ENCODE measurements around the gene AREL1.

The AREL1 gene

DNA sequence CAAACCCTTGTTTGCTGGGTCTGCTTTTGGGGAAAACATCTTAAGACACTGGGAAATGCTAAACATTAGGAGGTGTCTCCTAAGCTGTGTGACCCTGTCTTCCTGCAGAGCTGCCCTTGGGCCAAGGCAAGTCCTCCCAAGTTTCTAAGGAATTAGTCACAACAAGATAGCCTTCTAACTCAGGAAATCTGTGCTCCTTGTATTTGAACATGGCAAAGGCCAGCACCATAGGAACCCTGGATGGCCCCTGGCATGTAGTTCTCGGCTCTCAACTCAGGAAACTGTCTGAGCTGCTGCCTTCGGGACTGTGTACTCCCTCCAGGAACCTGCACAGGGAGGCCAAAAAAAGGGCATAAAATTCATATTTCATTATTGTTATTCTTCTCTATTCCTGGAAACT lies 63.2 kb downstream of the AREL1 start:
- H3K27ac ChIP-seq = no peak overlapping the region
- TF ChIP-seq ZFX (IDR thresholded peaks at IDR 0.05) = no peak
- TF ChIP-seq, protein P1, sequence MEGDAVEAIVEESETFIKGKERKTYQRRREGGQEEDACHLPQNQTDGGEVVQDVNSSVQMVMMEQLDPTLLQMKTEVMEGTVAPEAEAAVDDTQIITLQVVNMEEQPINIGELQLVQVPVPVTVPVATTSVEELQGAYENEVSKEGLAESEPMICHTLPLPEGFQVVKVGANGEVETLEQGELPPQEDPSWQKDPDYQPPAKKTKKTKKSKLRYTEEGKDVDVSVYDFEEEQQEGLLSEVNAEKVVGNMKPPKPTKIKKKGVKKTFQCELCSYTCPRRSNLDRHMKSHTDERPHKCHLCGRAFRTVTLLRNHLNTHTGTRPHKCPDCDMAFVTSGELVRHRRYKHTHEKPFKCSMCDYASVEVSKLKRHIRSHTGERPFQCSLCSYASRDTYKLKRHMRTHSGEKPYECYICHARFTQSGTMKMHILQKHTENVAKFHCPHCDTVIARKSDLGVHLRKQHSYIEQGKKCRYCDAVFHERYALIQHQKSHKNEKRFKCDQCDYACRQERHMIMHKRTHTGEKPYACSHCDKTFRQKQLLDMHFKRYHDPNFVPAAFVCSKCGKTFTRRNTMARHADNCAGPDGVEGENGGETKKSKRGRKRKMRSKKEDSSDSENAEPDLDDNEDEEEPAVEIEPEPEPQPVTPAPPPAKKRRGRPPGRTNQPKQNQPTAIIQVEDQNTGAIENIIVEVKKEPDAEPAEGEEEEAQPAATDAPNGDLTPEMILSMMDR (conservative IDR thresholded peaks at IDR 0.05) = no peak

DNA sequence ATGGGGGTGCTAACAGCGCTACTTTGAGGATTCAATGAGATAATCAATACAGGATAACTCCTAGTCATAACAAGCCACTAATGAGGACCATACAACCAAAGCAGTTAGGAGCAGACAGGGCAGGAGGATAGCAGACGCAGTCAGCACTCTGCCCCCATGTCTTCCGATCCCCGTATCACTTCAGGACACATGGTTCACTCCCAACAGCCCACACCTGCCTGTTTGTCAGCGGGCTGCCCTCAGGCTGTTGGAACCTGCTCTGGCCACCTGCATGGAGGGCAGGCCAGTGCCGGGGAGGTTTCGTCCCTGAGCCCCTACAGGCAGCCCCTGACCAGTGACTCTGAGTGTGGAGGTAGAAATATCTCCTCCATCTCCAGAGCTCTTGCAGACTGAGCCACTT lies 63.7 kb downstream of the AREL1 start:
- TF ChIP-seq ZFX (IDR thresholded peaks at IDR 0.05) = no peak
- TF ChIP-seq, protein P1 (conservative IDR thresholded peaks at IDR 0.05) = no peak
- H3K27ac ChIP-seq = no peak overlapping the region

- TF ChIP-seq, protein P1 (conservative IDR thresholded peaks at IDR 0.05) = no peak
- TF ChIP-seq ZFX (IDR thresholded peaks at IDR 0.05) = no peak
- H3K27ac ChIP-seq = no peak overlapping the region
These were observed 64.3 kb downstream of the AREL1 start for GRCh38 chr14:74648601-74649000.

DNA sequence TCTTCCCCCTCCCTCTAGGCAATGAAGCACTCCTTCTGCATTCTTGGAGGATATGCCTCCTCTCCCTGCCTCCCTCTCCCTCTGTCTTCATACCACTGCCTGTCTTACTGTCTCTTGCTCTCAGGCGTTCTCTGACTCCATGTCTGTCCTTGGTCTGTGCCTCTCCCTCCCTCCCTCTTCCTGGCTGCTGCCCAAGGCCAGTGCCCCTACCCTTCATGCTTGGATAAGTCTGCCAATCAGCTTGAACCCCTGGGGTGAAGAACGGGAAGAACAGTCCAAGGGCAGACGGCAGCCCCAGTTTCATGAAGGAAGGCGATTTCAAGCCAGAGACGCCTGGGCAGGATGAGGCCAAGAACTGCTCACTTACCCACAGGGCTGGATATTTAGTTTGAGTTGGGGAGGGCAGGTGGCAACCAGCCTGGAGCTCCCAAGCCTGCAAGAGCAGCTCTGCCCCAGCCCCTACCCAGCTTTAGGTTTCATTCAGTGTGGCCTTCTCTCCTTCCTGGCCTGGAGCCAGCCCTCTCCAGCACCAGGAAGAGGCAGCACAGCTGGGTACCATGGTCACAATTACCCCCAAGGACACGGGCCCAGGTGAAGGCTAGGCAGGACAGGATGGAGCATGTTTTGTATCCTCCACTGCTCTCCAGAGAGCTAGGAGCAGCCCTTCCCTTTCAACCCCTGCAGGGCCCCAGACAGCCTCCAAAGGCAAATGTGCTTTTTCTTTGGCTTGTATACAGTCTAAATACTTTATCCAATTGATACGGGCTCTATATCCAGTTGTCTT lies 65.0 kb downstream of the AREL1 start:
- TF ChIP-seq, protein P1 (conservative IDR thresholded peaks at IDR 0.05) = no peak
- TF ChIP-seq ZFX (IDR thresholded peaks at IDR 0.05) = no peak
- no peak overlapping the region for H3K27ac ChIP-seq

- no peak for TF ChIP-seq ZFX (IDR thresholded peaks at IDR 0.05)
- TF ChIP-seq, protein P1 (conservative IDR thresholded peaks at IDR 0.05) = no peak
These were observed 65.7 kb downstream of the AREL1 start for GRCh38 chr14:74647061-74647677.

GRCh38 chr14:74645756-74646470 lies 67.0 kb downstream of the AREL1 start:
- TF ChIP-seq, protein P1 (conservative IDR thresholded peaks at IDR 0.05) = no peak
- TF ChIP-seq ZFX (IDR thresholded peaks at IDR 0.05) = no peak
- no peak overlapping the region for H3K27ac ChIP-seq

More at GRCh38 chr14:74647061-74647677, 65.7 kb downstream of the AREL1 start:
- H3K27ac ChIP-seq = no peak overlapping the region

DNA sequence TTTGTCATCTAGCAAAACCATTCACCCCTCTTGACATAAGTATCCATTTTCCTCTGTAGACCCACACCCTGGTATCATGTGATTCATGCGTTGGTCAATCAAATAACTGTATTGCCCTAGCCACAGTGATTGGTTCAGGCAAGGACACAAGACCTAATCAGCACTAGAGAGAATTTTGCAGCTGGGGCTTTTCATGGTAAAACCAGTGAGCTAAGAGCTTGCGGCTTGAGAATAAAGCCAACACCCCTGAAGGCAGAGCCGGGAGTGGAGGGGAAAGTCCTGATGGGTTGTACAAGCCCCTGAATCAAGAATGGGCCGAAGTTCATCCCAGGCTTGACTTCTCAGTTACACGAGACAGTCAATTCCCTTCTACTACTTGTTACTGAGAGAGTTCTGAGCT lies 67.6 kb downstream of the AREL1 start:
- H3K27ac ChIP-seq = no peak overlapping the region
- TF ChIP-seq, protein P1 (conservative IDR thresholded peaks at IDR 0.05) = no peak
- no peak for TF ChIP-seq ZFX (IDR thresholded peaks at IDR 0.05)

Measured in C4-2B (cell line).